Urothelium cell line (cell line): ENCODE data around the gene TMEM201.
A peak's percentile ranks its signal among the peaks of the same experiment; 100 is the strongest.
"Not testable (repeated sequence)": the region's sequence is repeated elsewhere in the genome, so short reads cannot be mapped to it uniquely, and the experiment has no call there.

Experiments used
- DNase-seq: peaks from one replicate; pipeline ENCODE4 v3.0.0; 2011; ENCODE audit warnings: low spot score, mixed read lengths
- FAIRE-seq: peaks from 2 replicates; lab custom pipeline; 2011; peaks lifted over from hg19 to GRCh38; lab: Jason Lieb, UNC

TMEM201 gene

GRCh38 chr1:9588551-9589143 lies at the start of gene TMEM201:
Gene TMEM201 (plus strand): TSS chr1:9588911. CDS start chr1:9588931, 20 bp downstream.
- FAIRE-seq = peak; percentile 98
- peak; percentile 99 for DNase-seq

- FAIRE-seq (peak; percentile 98), DNase-seq (peak; percentile 97)
These were observed 49.4 kb upstream of the TMEM201 start, which contains the start of gene SLC25A33 for GRCh38 chr1:9539165-9539828. Gene SLC25A33 (plus strand): TSS chr1:9539465. CDS start chr1:9539692, 227 bp downstream.

GRCh38 chr1:9539829-9540550 lies 48.7 kb upstream of the TMEM201 start:
- FAIRE-seq = peak; percentile 40
- peak; percentile 75 for DNase-seq

GRCh38 chr1:9542430-9542829 lies 46.3 kb upstream of the TMEM201 start:
- no peak for FAIRE-seq
- no peak for DNase-seq

GRCh38 chr1:9544926-9545325 lies 43.8 kb upstream of the TMEM201 start:
- DNase-seq (no peak), FAIRE-seq (no peak)

- DNase-seq (no peak), FAIRE-seq (no peak)
These were observed 38.7 kb upstream of the TMEM201 start for GRCh38 chr1:9549955-9550546.

- DNase-seq (no peak), FAIRE-seq (no peak)
These were observed 36.7 kb upstream of the TMEM201 start for GRCh38 chr1:9551984-9552383.

- no peak for DNase-seq
These were observed 35.0 kb upstream of the TMEM201 start for GRCh38 chr1:9553736-9554144.

GRCh38 chr1:9555942-9556341 lies 32.8 kb upstream of the TMEM201 start:
- no peak for FAIRE-seq
- DNase-seq = no peak

More at GRCh38 chr1:9553736-9554144, 35.0 kb upstream of the TMEM201 start:
- no peak for FAIRE-seq

- FAIRE-seq (no peak), DNase-seq (no peak)
These were observed 31.1 kb upstream of the TMEM201 start for GRCh38 chr1:9557624-9558023.

- FAIRE-seq (no peak), DNase-seq (no peak)
These were observed 30.3 kb upstream of the TMEM201 start for GRCh38 chr1:9558271-9558945.

GRCh38 chr1:9558946-9559545 lies 29.7 kb upstream of the TMEM201 start:
- no peak for FAIRE-seq

GRCh38 chr1:9559673-9560072 lies 29.0 kb upstream of the TMEM201 start:
- no peak for FAIRE-seq

More at GRCh38 chr1:9558946-9559545, 29.7 kb upstream of the TMEM201 start:
- no peak for DNase-seq

GRCh38 chr1:9560090-9560489 lies 28.6 kb upstream of the TMEM201 start:
- DNase-seq, FAIRE-seq: not testable (repeated sequence)

More at GRCh38 chr1:9559673-9560072, 29.0 kb upstream of the TMEM201 start:
- no peak for DNase-seq

- FAIRE-seq (no peak), DNase-seq (peak; percentile 74)
These were observed 27.3 kb upstream of the TMEM201 start for GRCh38 chr1:9561429-9561828.

GRCh38 chr1:9569267-9569666 lies 19.4 kb upstream of the TMEM201 start:
- DNase-seq (no peak), FAIRE-seq (no peak)

- not testable (repeated sequence) for FAIRE-seq, DNase-seq
These were observed 17.7 kb upstream of the TMEM201 start for GRCh38 chr1:9570886-9571529.

GRCh38 chr1:9573723-9574122 lies 15.0 kb upstream of the TMEM201 start:
- FAIRE-seq = no peak
- no peak for DNase-seq

- no peak for DNase-seq
- no peak for FAIRE-seq
These were observed 13.2 kb upstream of the TMEM201 start for GRCh38 chr1:9575486-9575885.

- no peak for DNase-seq
- no peak for FAIRE-seq
These were observed 11.8 kb upstream of the TMEM201 start for GRCh38 chr1:9576903-9577302.
